ENCODE measurements around the gene DNASE1L3. TPM values are rescaled to one million over a fixed set of nuclear protein-coding genes. Genes with fewer than 3 reads are reported as not detected.
A peak's percentile ranks its signal among the peaks of the same experiment; 100 is the strongest.

DNASE1L3 gene
- total and polyA plus RNA-seq, 4 donors, result 76.1 to 201 (median 128) TPM

- Histone ChIP-seq H3K9me3 (ENCODE audit: control insufficient read depth in 4 of 4, low read length in 3 of 4) (no peaks in the 10 kb centered on the region), H3K27ac (ENCODE audit: low read depth in 1 of 2, low read length in 2 of 2) (no peak overlapping the region), H3K27me3 (ENCODE audit: control insufficient read depth in 4 of 4, insufficient read depth in 4 of 4, low read length in 3 of 4) (no peaks in the 10 kb centered on the region), H3K4me1 (ENCODE audit: control insufficient read depth in 4 of 4, insufficient read depth in 4 of 4, low read length in 3 of 4) (peaks cover 2 to 20% (median 12%) of the 10 kb centered on the region in 4 donors), H3K36me3 (ENCODE audit: control insufficient read depth in 4 of 4, insufficient read depth in 3 of 4, low read depth in 1 of 4, low read length in 3 of 4) (no peaks in the 10 kb centered on the region), H3K4me3 (ENCODE audit: low read depth in 1 of 3, low read length in 3 of 3) (no peak overlapping the region), H3K9ac (ENCODE audit: low read depth in 1 of 2, low read length in 2 of 2) (no peak overlapping the region)
- WGBS, result 87% methylated on average over 4 of the region's 4 CpGs
- DNase-seq (ENCODE audit: low spot score), result no peak
- TF ChIP-seq YY1 (IDR thresholded peaks at IDR 0.05) (no peak), SP1 (IDR thresholded peaks at IDR 0.05) (no peak), REST (IDR thresholded peaks at IDR 0.05) (no peak), ZBTB33 (IDR thresholded peaks at IDR 0.05) (no peak), ATF3 (IDR thresholded peaks at IDR 0.05) (no peak), CTCF (IDR thresholded peaks at IDR 0.05; ENCODE audit: low read depth, low read length, missing input control) (no peak), FOXA2 (IDR thresholded peaks at IDR 0.05) (no peak), RAD21 (IDR thresholded peaks at IDR 0.05) (no peak), NR2F2 (IDR thresholded peaks at IDR 0.05) (no peak), TAF1 (conservative IDR thresholded peaks at IDR 0.05) (no peak)
These were observed 2.8 kb downstream of the DNASE1L3 start for GRCh38 chr3:58207954-58208353.

- peak overlapping the region; percentile 29 to 45 for H3K27ac ChIP-seq (ENCODE audit: low read depth in 1 of 2, low read length in 2 of 2)
- no peaks in the 10 kb centered on the region for H3K27me3 ChIP-seq (ENCODE audit: control insufficient read depth in 4 of 4, insufficient read depth in 4 of 4, low read length in 3 of 4)
- H3K4me3 ChIP-seq (ENCODE audit: low read depth in 1 of 3, low read length in 3 of 3), result no peak overlapping the region
- H3K9me3 ChIP-seq (ENCODE audit: control insufficient read depth in 4 of 4, low read length in 3 of 4), result no peaks in the 10 kb centered on the region
- no peak for DNase-seq (ENCODE audit: low spot score)
- peaks cover 2 to 20% (median 12%) of the 10 kb centered on the region in 4 donors for H3K4me1 ChIP-seq (ENCODE audit: control insufficient read depth in 4 of 4, insufficient read depth in 4 of 4, low read length in 3 of 4)
- no peaks in the 10 kb centered on the region for H3K36me3 ChIP-seq (ENCODE audit: control insufficient read depth in 4 of 4, insufficient read depth in 3 of 4, low read depth in 1 of 4, low read length in 3 of 4)
- 70% methylated on average over 5 of the region's 5 CpGs for WGBS
- no peak overlapping the region for H3K9ac ChIP-seq (ENCODE audit: low read depth in 1 of 2, low read length in 2 of 2)
- TF ChIP-seq ZBTB33 (IDR thresholded peaks at IDR 0.05) (no peak), RXRA (IDR thresholded peaks at IDR 0.05) (no peak), TAF1 (conservative IDR thresholded peaks at IDR 0.05) (no peak), SP1 (IDR thresholded peaks at IDR 0.05) (no peak), MAX (IDR thresholded peaks at IDR 0.05) (no peak), JUND (IDR thresholded peaks at IDR 0.05) (no peak), EGR1 (IDR thresholded peaks at IDR 0.05; ENCODE audit: low read depth in 2 of 2) (no peak), RAD21 (IDR thresholded peaks at IDR 0.05) (no peak), REST (IDR thresholded peaks at IDR 0.05) (no peak)
These were observed 4.3 kb downstream of the DNASE1L3 start for GRCh38 chr3:58206406-58207011.
